Muscle of leg (tissue), 11 donors: ENCODE measurements around the gene ATN1. TPM values are rescaled to one million over a fixed set of nuclear protein-coding genes. Genes with fewer than 3 reads are reported as not detected.

Source experiments
- DNase-seq: peaks from one replicate; pipeline ENCODE4 v3.0.0; 2013
- H3K27ac ChIP-seq: one replicate; pipeline ENCODE4 v1.5.1; 2013; ENCODE audit warnings: mild to moderate bottlenecking, low read length, control low read depth
- H3K27me3 ChIP-seq: one replicate; pipeline ENCODE4 v1.6.1; 2013; ENCODE audit warnings: low read length; ENCODE audit not compliant: control insufficient read depth, insufficient read depth
- H3K36me3 ChIP-seq: one replicate; pipeline ENCODE4 v1.6.1; 2013; ENCODE audit warnings: low read length; ENCODE audit not compliant: control insufficient read depth, insufficient read depth
- H3K4me1 ChIP-seq: one replicate; pipeline ENCODE4 v1.6.1; 2013; ENCODE audit warnings: low read length; ENCODE audit not compliant: control insufficient read depth, insufficient read depth
- H3K4me3 ChIP-seq: one replicate; pipeline ENCODE4 v1.5.1; 2013; ENCODE audit warnings: low read length, control low read depth
- H3K9me3 ChIP-seq: replicated peaks from 2 replicates; pipeline ENCODE4 v1.6.1; 2013; ENCODE audit warnings: low read depth, low read length; ENCODE audit not compliant: control insufficient read depth
- WGBS: methylation state at CpG from one replicate; pipeline ENCODE4 v1.1.5; 2013; ENCODE audit warnings: missing lambda C conversion rate; ENCODE audit not compliant: insufficient coverage; 5-methylcytosine and 5-hydroxymethylcytosine counted together
- polyA plus RNA-seq, 8 donors: library from polyadenylated mRNA; unstranded; fragments of 120-200 nt; gene quantifications; one replicate each; pipeline versions ENCODE4 v1.2.1 to v1.2.3, GENCODE V29; 2013; ENCODE audit warnings: inconsistent platforms in 1 of 8, low replicate concordance in 1 of 8; ENCODE audit not compliant: insufficient read length in 8 of 8, insufficient read depth in 1 of 8
- total RNA-seq: library from RNA; stranded (reverse); fragments of 120-200 nt; gene quantifications from one replicate; pipeline ENCODE4 v1.2.4, GENCODE V29; 2013

ATN1 gene
- total and polyA plus RNA-seq, 9 donors: 11.1 to 101 (median 86.7) TPM

DNA sequence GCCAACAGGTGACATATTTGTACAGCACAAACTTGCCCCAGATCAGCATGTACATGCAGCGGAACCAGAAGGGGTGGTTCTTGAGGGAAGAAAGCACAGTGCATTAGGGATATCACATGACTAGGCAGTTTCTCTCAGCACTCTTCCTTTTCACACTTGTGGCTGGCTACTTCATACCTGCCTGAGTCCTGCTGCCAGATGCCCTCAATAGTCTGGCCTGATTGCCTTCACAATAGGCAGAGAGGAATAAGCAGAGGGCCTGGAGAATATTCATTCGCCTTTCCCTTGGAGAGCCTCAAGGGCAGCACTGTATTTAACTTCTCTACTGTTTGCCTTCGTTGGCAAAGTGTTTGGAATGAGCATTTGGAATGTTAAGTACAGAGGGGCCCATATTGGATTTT, 50.9 kb downstream of the ATN1 start:
- Histone ChIP-seq H3K4me1 (no peaks in the 10 kb centered on the region), H3K27ac (no peak overlapping the region), H3K36me3 (peaks cover 85% of the 10 kb centered on the region), H3K9me3 (no peaks in the 10 kb centered on the region), H3K4me3 (no peak overlapping the region), H3K27me3 (no peaks in the 10 kb centered on the region)
- DNase-seq: peak; percentile 77
- 60% methylated on average over 1 of the region's 3 CpGs for WGBS

DNA sequence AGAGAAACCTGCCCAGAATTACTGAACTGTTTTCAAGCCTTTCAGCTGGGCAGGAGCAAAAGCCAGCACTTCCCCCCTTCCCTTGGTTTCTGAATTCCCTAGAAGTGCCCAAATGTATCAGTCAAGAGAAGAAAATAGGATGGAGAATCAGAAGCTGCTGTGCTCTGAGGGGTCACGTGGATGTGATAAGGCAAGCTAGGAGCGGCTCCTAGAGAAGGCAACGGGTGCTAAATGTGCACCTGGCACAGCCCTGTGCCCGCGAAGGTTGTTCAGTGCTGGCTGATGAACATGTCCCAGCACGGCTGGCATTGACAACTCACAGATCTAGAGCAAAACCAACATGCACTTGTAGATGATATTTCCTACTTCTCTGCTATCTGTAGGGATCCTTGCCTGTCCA, 51.3 kb downstream of the ATN1 start:
- H3K36me3 ChIP-seq: peaks cover 81% of the 10 kb centered on the region
- no peak overlapping the region for H3K4me3 ChIP-seq
- no peak for DNase-seq
- no peaks in the 10 kb centered on the region for H3K27me3 ChIP-seq
- no peaks in the 10 kb centered on the region for H3K4me1 ChIP-seq
- no peaks in the 10 kb centered on the region for H3K9me3 ChIP-seq
- WGBS: 82% methylated on average over 5 of the region's 6 CpGs
- no peak overlapping the region for H3K27ac ChIP-seq

DNA sequence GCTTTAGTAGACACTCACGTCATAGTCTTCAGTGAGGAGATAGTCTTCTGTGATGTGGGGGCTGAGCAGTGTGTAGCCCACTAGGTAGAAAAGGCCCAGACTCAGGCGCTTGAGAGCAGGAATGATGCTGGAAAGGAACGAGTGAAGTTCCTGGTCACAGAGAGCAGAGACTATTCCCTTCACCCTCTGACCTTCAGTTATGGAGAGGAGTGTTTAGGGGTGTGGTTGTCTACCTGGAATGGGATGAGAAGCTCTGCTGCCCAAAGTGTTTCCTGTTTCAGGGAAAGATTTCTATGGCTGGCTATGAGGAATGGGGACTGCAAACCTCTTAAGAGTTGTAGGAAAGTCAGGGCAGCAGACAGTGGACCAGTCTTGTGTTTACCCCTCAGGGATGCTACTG, 51.7 kb downstream of the ATN1 start:
- H3K27ac ChIP-seq: no peak overlapping the region
- H3K4me1 ChIP-seq: no peaks in the 10 kb centered on the region
- H3K4me3 ChIP-seq: no peak overlapping the region
- 83% methylated on average over 2 of the region's 3 CpGs for WGBS
- DNase-seq: no peak
- peaks cover 77% of the 10 kb centered on the region for H3K36me3 ChIP-seq
- no peaks in the 10 kb centered on the region for H3K9me3 ChIP-seq
- H3K27me3 ChIP-seq: no peaks in the 10 kb centered on the region

DNA sequence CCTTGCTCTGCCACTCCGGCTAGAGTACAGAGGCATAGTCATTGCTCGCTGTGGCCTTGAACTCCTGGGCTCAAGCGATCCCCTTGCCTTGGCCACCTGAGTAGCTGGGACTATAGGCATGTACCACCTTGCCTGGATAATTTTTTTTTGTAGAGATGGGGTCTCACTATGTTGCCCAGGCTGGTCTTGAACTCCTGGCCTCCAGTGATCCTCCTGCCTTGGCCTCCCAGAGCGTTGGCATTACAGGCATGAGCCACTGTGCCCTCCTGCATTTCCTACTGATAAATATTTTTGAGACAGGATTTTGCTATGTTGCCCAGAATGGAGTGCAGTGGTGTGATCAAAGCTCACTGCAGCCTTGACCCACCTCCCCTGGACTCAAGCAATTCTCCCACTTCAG, 52.3 kb downstream of the ATN1 start:
- no peaks in the 10 kb centered on the region for H3K27me3 ChIP-seq
- no peaks in the 10 kb centered on the region for H3K9me3 ChIP-seq
- H3K4me1 ChIP-seq: no peaks in the 10 kb centered on the region
- no peak for DNase-seq
- peaks cover 74% of the 10 kb centered on the region for H3K36me3 ChIP-seq
- WGBS: 94% methylated on average over 3 of the region's 4 CpGs
- no peak overlapping the region for H3K27ac ChIP-seq
- no peak overlapping the region for H3K4me3 ChIP-seq

DNA sequence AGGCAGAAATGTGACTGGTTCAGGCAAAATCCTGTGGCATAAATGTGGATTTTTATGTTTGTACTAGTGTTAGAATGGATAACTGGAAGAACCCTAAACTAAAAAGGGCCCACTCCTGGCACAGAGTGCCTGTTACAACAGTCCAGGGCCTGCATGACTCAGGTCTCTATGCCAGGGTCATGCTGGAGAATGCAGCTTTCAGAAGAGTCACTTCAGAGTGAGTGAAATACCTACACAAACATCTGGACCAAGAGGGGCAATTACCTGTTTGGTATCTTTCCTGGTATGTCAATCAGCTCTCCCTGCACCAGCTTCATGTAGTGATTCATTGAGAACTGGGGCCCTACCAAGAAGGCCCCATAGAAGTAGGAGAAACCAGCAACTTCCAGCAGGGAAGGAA, 53.0 kb downstream of the ATN1 start:
- Histone ChIP-seq H3K27ac (no peak overlapping the region), H3K36me3 (peaks cover 67% of the 10 kb centered on the region), H3K9me3 (no peaks in the 10 kb centered on the region), H3K27me3 (no peaks in the 10 kb centered on the region), H3K4me1 (no peaks in the 10 kb centered on the region), H3K4me3 (no peak overlapping the region)
- no peak for DNase-seq

DNA sequence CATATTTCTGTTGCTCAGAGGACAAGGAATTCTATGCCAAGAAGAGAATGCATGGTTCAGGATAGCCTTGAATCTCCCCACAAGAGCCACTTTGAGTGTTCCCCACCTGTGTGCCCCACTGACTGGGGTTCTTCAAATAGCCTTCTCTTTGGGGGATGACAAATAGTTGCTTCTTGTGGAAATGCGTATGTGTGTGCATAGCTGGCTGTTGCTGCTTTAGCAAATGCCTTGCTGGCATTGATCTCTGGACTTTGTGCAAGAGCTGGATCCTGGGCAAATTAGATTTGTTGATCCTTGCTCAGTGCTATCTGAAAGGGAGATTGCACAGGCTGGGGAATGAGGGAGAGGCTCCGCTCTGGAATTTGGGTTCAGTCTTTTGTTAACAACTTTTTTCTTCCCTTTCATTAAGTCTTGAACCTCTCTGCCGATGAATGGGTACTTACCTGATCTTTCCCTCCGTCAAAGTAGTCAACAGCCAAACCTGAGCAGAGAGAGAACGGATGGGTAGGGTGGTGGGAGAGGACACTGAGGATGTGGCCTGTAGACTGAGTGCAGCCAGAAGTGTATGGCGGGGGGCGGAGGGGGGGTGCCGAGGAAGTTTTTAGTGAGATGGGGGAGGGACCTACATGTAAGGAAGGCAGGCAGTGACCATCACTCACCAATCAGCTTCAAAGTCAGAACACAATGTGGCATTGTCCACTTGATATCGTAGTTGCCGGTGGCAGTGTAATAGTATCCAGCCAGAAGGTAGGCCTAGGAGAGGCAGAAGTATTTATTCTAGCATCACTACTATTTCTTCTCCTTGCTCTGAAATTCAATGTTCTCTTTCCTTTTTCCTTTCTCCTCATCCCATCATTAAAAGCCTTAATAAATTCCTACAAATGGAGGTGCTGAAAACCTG, 53.6 kb downstream of the ATN1 start:
- 70% methylated on average over 2 of the region's 10 CpGs for WGBS
- no peak for DNase-seq
- no peaks in the 10 kb centered on the region for H3K4me1 ChIP-seq
- H3K27ac ChIP-seq: no peak overlapping the region
- no peaks in the 10 kb centered on the region for H3K9me3 ChIP-seq
- H3K36me3 ChIP-seq: peaks cover 63% of the 10 kb centered on the region
- H3K4me3 ChIP-seq: no peak overlapping the region
- no peaks in the 10 kb centered on the region for H3K27me3 ChIP-seq

DNA sequence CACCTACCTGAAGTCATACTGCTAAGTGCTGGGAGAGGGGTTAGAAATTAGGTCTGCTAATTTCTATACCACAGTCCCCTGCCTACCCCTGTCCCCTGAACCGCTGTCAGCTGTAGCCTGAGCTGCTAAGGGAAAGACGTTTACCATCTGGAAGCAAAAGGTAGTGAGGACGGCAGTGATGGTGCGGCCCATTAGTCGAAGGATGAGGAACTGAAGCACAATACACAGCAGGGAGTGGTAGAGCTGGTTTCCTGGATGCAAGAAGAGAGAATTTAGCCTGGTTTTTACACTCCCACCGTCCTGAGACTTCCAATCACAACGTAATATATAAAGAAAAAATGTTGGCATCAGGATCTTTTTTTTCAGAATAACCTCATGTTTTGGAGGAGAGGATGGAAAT, 54.8 kb downstream of the ATN1 start:
- no peak overlapping the region for H3K4me3 ChIP-seq
- H3K27me3 ChIP-seq: no peaks in the 10 kb centered on the region
- H3K36me3 ChIP-seq: peaks cover 57% of the 10 kb centered on the region
- H3K27ac ChIP-seq: no peak overlapping the region
- no peaks in the 10 kb centered on the region for H3K9me3 ChIP-seq
- 83% methylated on average over 2 of the region's 7 CpGs for WGBS
- DNase-seq: no peak
- no peaks in the 10 kb centered on the region for H3K4me1 ChIP-seq

DNA sequence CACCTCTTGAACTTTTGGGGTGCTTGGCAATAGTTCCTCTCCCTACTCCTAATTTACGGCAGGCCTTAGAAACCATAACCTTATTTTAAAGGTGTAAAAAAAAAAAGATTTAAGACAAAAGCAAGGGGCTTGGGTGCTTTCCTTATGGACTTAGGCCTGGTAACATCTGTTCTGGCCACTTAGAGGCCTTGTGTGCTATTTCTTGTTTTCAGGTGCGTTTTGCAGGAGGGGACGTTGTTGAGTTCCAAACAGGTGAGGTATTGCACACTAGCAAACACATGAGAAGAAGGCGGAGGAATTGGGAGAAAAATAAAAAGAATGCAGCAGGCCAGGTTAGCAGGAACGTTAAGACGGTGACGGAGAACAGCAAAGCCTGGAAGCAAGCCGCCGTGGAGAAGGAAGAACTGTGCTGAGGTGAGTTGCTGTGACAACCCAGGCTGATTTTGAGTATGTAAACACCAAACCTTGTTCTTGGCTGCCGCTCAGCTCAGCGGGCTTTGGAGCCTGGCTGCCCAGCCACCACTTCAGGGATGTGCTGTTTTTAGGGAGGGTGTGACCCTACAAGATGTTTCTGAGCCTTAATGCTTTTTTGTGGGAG, 60.3 kb downstream of the ATN1 start:
- no peak overlapping the region for H3K27ac ChIP-seq
- WGBS: 87% methylated on average over 9 of the region's 11 CpGs
- H3K4me3 ChIP-seq: no peak overlapping the region
- H3K36me3 ChIP-seq: peaks cover 29% of the 10 kb centered on the region
- H3K9me3 ChIP-seq: no peaks in the 10 kb centered on the region
- H3K27me3 ChIP-seq: no peaks in the 10 kb centered on the region
- no peaks in the 10 kb centered on the region for H3K4me1 ChIP-seq
- DNase-seq: no peak

Other genes starting within 250 kb of the ATN1 start
- gene ZNF384, start 238.6 kb upstream of the ATN1 start, total RNA-seq: 18.2 TPM
- gene ZNF384, start 238.6 kb upstream of the ATN1 start, polyA plus RNA-seq: 10 to 100 TPM; 36.9 to 57.9 (median 49.7) TPM
- 0.49 TPM for gene PIANP, start 227.1 kb upstream of the ATN1 start, total RNA-seq
- 1 to 10 TPM; 2.4 to 8.4 (median 5.6) TPM for gene PIANP, start 227.1 kb upstream of the ATN1 start, polyA plus RNA-seq
- gene COPS7A, start 203.9 kb upstream of the ATN1 start, total RNA-seq: 53.6 TPM
- 10 to 100 TPM; 59.0 to 68.7 (median 64.7) TPM for gene COPS7A, start 203.9 kb upstream of the ATN1 start, polyA plus RNA-seq
- 88.2 TPM for gene MLF2, start 174.8 kb upstream of the ATN1 start, total RNA-seq
- gene MLF2, start 174.8 kb upstream of the ATN1 start, polyA plus RNA-seq: 100 to 1,000 TPM; 122 to 161 (median 148) TPM
- gene PTMS, start 161.6 kb upstream of the ATN1 start, total RNA-seq: 87.5 TPM
- 100 to 1,000 TPM; 362 to 529 (median 482) TPM for gene PTMS, start 161.6 kb upstream of the ATN1 start, polyA plus RNA-seq
- 0.18 TPM for gene LAG3, start 155.4 kb upstream of the ATN1 start, total RNA-seq
- 1 to 10 TPM in 3 of 8 donors, under 1 TPM in 5; 0.42 to 1.2 (median 0.67) TPM for gene LAG3, start 155.4 kb upstream of the ATN1 start, polyA plus RNA-seq
- 3.1 TPM for gene CD4, start 138.4 kb upstream of the ATN1 start, total RNA-seq
- gene CD4, start 138.4 kb upstream of the ATN1 start, polyA plus RNA-seq: 1 to 10 TPM; 5.0 to 9.7 (median 7.0) TPM
- gene GPR162, start 106.1 kb upstream of the ATN1 start, total RNA-seq: 11.3 TPM
- gene GPR162, start 106.1 kb upstream of the ATN1 start, polyA plus RNA-seq: 10 to 100 TPM; 16.3 to 27.3 (median 20.6) TPM
- gene P3H3, start 99.6 kb upstream of the ATN1 start, total RNA-seq: 23.1 TPM
- 10 to 100 TPM; 33.6 to 70.5 (median 46.5) TPM for gene P3H3, start 99.6 kb upstream of the ATN1 start, polyA plus RNA-seq
- 4.7 TPM for gene GNB3, start 87.0 kb upstream of the ATN1 start, total RNA-seq
- 10 to 100 TPM; 12.9 to 41.7 (median 22.8) TPM for gene GNB3, start 87.0 kb upstream of the ATN1 start, polyA plus RNA-seq
- gene CDCA3, start 76.7 kb upstream of the ATN1 start, total RNA-seq: 14.0 TPM
- gene CDCA3, start 76.7 kb upstream of the ATN1 start, polyA plus RNA-seq: 10 to 100 TPM; 16.4 to 27.6 (median 21.3) TPM
- gene USP5, start 75.8 kb upstream of the ATN1 start, total RNA-seq: 60.2 TPM
- 10 to 100 TPM; 56.2 to 73.9 (median 65.9) TPM for gene USP5, start 75.8 kb upstream of the ATN1 start, polyA plus RNA-seq
- 1,287 TPM for gene TPI1, start 60.4 kb upstream of the ATN1 start, total RNA-seq
- 1,000 to 10,000 TPM in 1 of 8 donors, 100 to 1,000 TPM in 7; 707 to 1,049 (median 940) TPM for gene TPI1, start 60.4 kb upstream of the ATN1 start, polyA plus RNA-seq
- 3.2 TPM for gene SPSB2, start 54.7 kb upstream of the ATN1 start, total RNA-seq
- 1 to 10 TPM; 3.9 to 8.4 (median 6.8) TPM for gene SPSB2, start 54.7 kb upstream of the ATN1 start, polyA plus RNA-seq
- gene LRRC23, start 23.1 kb upstream of the ATN1 start, total RNA-seq: 5.7 TPM
- gene LRRC23, start 23.1 kb upstream of the ATN1 start, polyA plus RNA-seq: 10 to 100 TPM in 5 of 8 donors, 1 to 10 TPM in 3; 6.8 to 13.7 (median 11.0) TPM
- gene ENO2, start 13.4 kb upstream of the ATN1 start, total RNA-seq: 4.3 TPM
- 10 to 100 TPM in 1 of 8 donors, 1 to 10 TPM in 7; 6.4 to 10.2 (median 7.5) TPM for gene ENO2, start 13.4 kb upstream of the ATN1 start, polyA plus RNA-seq
- gene RNU7-1, start 15.9 kb downstream of the ATN1 start, total RNA-seq: not detected
- not detected for gene RNU7-1, start 15.9 kb downstream of the ATN1 start, polyA plus RNA-seq
- gene C12orf57, start 16.1 kb downstream of the ATN1 start, total RNA-seq: 350 TPM
- gene C12orf57, start 16.1 kb downstream of the ATN1 start, polyA plus RNA-seq: 100 to 1,000 TPM; 135 to 200 (median 182) TPM
- 5.8 TPM for gene PTPN6, start 23.4 kb downstream of the ATN1 start, total RNA-seq
- 1 to 10 TPM; 4.0 to 8.1 (median 6.0) TPM for gene PTPN6, start 23.4 kb downstream of the ATN1 start, polyA plus RNA-seq
- gene PHB2, start 42.7 kb downstream of the ATN1 start, total RNA-seq: 301 TPM
- 100 to 1,000 TPM; 285 to 322 (median 310) TPM for gene PHB2, start 42.7 kb downstream of the ATN1 start, polyA plus RNA-seq
- gene EMG1, start 43.0 kb downstream of the ATN1 start, total RNA-seq: 38.0 TPM
- 10 to 100 TPM; 27.6 to 32.9 (median 30.6) TPM for gene EMG1, start 43.0 kb downstream of the ATN1 start, polyA plus RNA-seq
- 7.8 TPM for gene LPCAT3, start 90.5 kb downstream of the ATN1 start, total RNA-seq
- 10 to 100 TPM; 15.9 to 23.2 (median 19.1) TPM for gene LPCAT3, start 90.5 kb downstream of the ATN1 start, polyA plus RNA-seq
- gene C1S, start 132.8 kb downstream of the ATN1 start, total RNA-seq: 91.1 TPM
- gene C1S, start 132.8 kb downstream of the ATN1 start, polyA plus RNA-seq: 10 to 100 TPM; 56.2 to 94.2 (median 77.6) TPM
- 87.7 TPM for gene C1R, start 164.5 kb downstream of the ATN1 start, total RNA-seq
- 100 to 1,000 TPM in 1 of 8 donors, 10 to 100 TPM in 7; 75.0 to 105 (median 96.2) TPM for gene C1R, start 164.5 kb downstream of the ATN1 start, polyA plus RNA-seq
- 13.3 TPM for gene C1RL, start 181.3 kb downstream of the ATN1 start, total RNA-seq
- gene C1RL, start 181.3 kb downstream of the ATN1 start, polyA plus RNA-seq: 10 to 100 TPM; 11.2 to 18.6 (median 12.9) TPM
- gene RBP5, start 200.9 kb downstream of the ATN1 start, total RNA-seq: 0.49 TPM
- gene RBP5, start 200.9 kb downstream of the ATN1 start, polyA plus RNA-seq: 1 to 10 TPM; 1.6 to 6.5 (median 3.6) TPM
- 7.2 TPM for gene CLSTN3, start 202.4 kb downstream of the ATN1 start, total RNA-seq
- gene CLSTN3, start 202.4 kb downstream of the ATN1 start, polyA plus RNA-seq: 10 to 100 TPM; 17.1 to 27.2 (median 20.5) TPM